A549 (cell line): Measurements from ENCODE around the gene MAP7D2. TPM values are rescaled to one million over a fixed set of nuclear protein-coding genes. Genes with fewer than 3 reads are reported as not detected.

ENCODE experiments used
- ATAC-seq, 2 experiments: fragments of 200-7000 bp in 1 of 2; fragments of >200 bp in 1 of 2; cut with Nextera tagmentation in 1 of 2; cut with Tn5 transposase in 1 of 2; 3 replicates each; pipeline versions ENCODE4 v1.8.0 to v1.9.1; 2018 to 2020; ENCODE audit warnings: mild to moderate bottlenecking in 1 of 2, moderate library complexity in 1 of 2
- CTCF ChIA-PET: fragments of 300-600 bp; sonication (Branson Sonifier 250); formaldehyde crosslinking; extraction: SDS; loops from one replicate; lab custom pipeline; 2021; ENCODE audit warnings: antibody characterized with exemption, inconsistent platforms; lab: Yijun Ruan, JAX
- POLR2A ChIA-PET: fragments of 350-600 bp; formaldehyde crosslinking; extraction: SDS; loops from one replicate; lab custom pipeline; 2021; ENCODE audit warnings: antibody characterized with exemption, inconsistent platforms; lab: Yijun Ruan, JAX
- DNase-seq, 2 experiments: peaks; one replicate each; pipeline versions ENCODE4 v3.0.0 to v3.0.0-alpha.2; 2011 to 2016; ENCODE audit warnings: low read depth in 1 of 2, low spot score in 1 of 2
- FAIRE-seq: peaks from 2 replicates; lab custom pipeline; 2011; peaks lifted over from hg19 to GRCh38; lab: Jason Lieb, UNC
- H3K27ac ChIP-seq, 2 experiments: fragments of >200 bp; sonication (Bioruptor Twin); formaldehyde crosslinking; 3 replicates each; pipeline ENCODE4 v1.5.1; 2016 to 2017
- H3K4me1 ChIP-seq: fragments of >200 bp; sonication (Bioruptor Twin); formaldehyde crosslinking; 3 replicates; pipeline ENCODE4 v1.6.1; 2016
- H3K4me2 ChIP-seq: fragments of >200 bp; sonication (Bioruptor Twin); formaldehyde crosslinking; 3 replicates; pipeline ENCODE4 v1.6.1; 2016
- H3K4me3 ChIP-seq: fragments of >200 bp; sonication (Bioruptor Twin); formaldehyde crosslinking; 3 replicates; pipeline ENCODE4 v1.5.1; 2016
- H3K9me3 ChIP-seq: fragments of >200 bp; sonication (Bioruptor Twin); formaldehyde crosslinking; 3 replicates; pipeline ENCODE4 v1.6.1; 2016
- CHD4 ChIP-seq: fragments of 200-600 bp; sonication (generic); IDR thresholded peaks from 2 replicates; pipeline ENCODE4 v1.6.1; 2016; ENCODE audit warnings: antibody characterized with exemption, mild to moderate bottlenecking, borderline replicate concordance
- GATA3 ChIP-seq: IDR thresholded peaks from 2 replicates; pipeline ENCODE4 v1.6.1; 2012; ENCODE audit warnings: borderline replicate concordance
- HDAC2 ChIP-seq: fragments of 200-600 bp; sonication (generic); IDR thresholded peaks from 2 replicates; pipeline ENCODE4 v1.6.1; 2016
- HMGXB4 ChIP-seq: fragments of 250-450 bp; sonication (Bioruptor Pico); IDR thresholded peaks from 2 replicates; pipeline ENCODE4 v1.5.0; 2021; ENCODE audit warnings: mild to moderate bottlenecking, moderate library complexity, borderline replicate concordance
- HOXA7 ChIP-seq: fragments of 250-450 bp; sonication (Bioruptor Pico); IDR thresholded peaks from 2 replicates; pipeline ENCODE4 v1.5.0; 2020; ENCODE audit warnings: mild to moderate bottlenecking, moderate library complexity
- KDM1A ChIP-seq: fragments of 200-600 bp; sonication (generic); IDR thresholded peaks from 2 replicates; pipeline ENCODE4 v1.6.1; 2016; ENCODE audit warnings: low read depth, mild to moderate bottlenecking
- MAFK ChIP-seq: fragments of 450-650 bp; IDR thresholded peaks from 2 replicates; pipeline ENCODE4 v1.6.1; 2014; ENCODE audit not compliant: partially characterized antibody
- PHF8 ChIP-seq: fragments of 200-600 bp; sonication (generic); IDR thresholded peaks from 2 replicates; pipeline ENCODE4 v1.6.1; 2016; ENCODE audit warnings: low read depth, mild to moderate bottlenecking, antibody characterized with exemption, moderate library complexity, borderline replicate concordance
- POLR2AphosphoS2 ChIP-seq: conservative IDR thresholded peaks from 2 replicates; pipeline ENCODE4 v1.6.1; 2012; ENCODE audit warnings: low read length, improper control_type of control experiment, inconsistent platforms
- RAD21 ChIP-seq, 2 experiments: fragments of >200 bp in 1 of 2; sonication (Bioruptor Twin) in 1 of 2; formaldehyde crosslinking in 1 of 2; IDR thresholded peaks in 1 of 2; conservative IDR thresholded peaks in 1 of 2; 2 replicates in 1 of 2; 3 replicates in 1 of 2; pipeline ENCODE4 v1.6.1; 2012 to 2018; ENCODE audit warnings: inconsistent platforms in 1 of 2
- RARB ChIP-seq: fragments of 250-450 bp; sonication (Bioruptor Pico); IDR thresholded peaks from 2 replicates; pipeline ENCODE4 v1.8.0; 2021; ENCODE audit warnings: mild to moderate bottlenecking, moderate library complexity
- RFX5 ChIP-seq: fragments of 450-650 bp; IDR thresholded peaks from 2 replicates; pipeline ENCODE4 v1.7.1; 2014; ENCODE audit warnings: antibody characterized with exemption, mild to moderate bottlenecking, moderate library complexity
- RNF2 ChIP-seq: fragments of 200-600 bp; sonication (generic); IDR thresholded peaks from 2 replicates; pipeline ENCODE4 v1.6.1; 2016; ENCODE audit warnings: low read depth, mild to moderate bottlenecking, antibody characterized with exemption, moderate library complexity, borderline replicate concordance
- SREBF2 ChIP-seq: fragments of 450-650 bp; IDR thresholded peaks from 2 replicates; pipeline ENCODE4 v1.6.1; 2014; ENCODE audit warnings: mild to moderate bottlenecking, moderate library complexity
- TP53 ChIP-seq: fragments of 250-450 bp; sonication (Bioruptor Pico); IDR thresholded peaks from 2 replicates; pipeline ENCODE4 v1.5.0; 2021; ENCODE audit warnings: mild to moderate bottlenecking, moderate library complexity
- USF2 ChIP-seq: fragments of 450-650 bp; IDR thresholded peaks from 2 replicates; pipeline ENCODE4 v1.6.1; 2014; ENCODE audit warnings: antibody characterized with exemption
- ZFP36 ChIP-seq: fragments of 450-650 bp; IDR thresholded peaks from 2 replicates; pipeline ENCODE4 v1.6.1; 2014; ENCODE audit warnings: borderline replicate concordance; ENCODE audit not compliant: partially characterized antibody
- ZSCAN20 ChIP-seq: fragments of 250-450 bp; sonication (Bioruptor Pico); IDR thresholded peaks from 2 replicates; pipeline ENCODE4 v1.8.0; 2022; ENCODE audit warnings: mild to moderate bottlenecking, moderate library complexity
- WGBS: methylation state at CpG from one replicate; pipeline ENCODE4 v1.1.6; 2017; ENCODE audit errors: missing lambda C conversion rate; 5-methylcytosine and 5-hydroxymethylcytosine counted together
- polyA plus RNA-seq, 4 experiments: library from polyadenylated mRNA; depleted of rRNA in 3 of 4; stranded (reverse); fragments of >200 nt; fragmentation: RNase III in 1 of 4; extraction: RNeasy Plus Mini Kit Qiagen cat#74134 plus additional on column Dnase treatment in 1 of 4; gene quantifications; 2 replicates in 3 of 4; 3 replicates in 1 of 4; pipeline ENCODE4 v1.2.3, GENCODE V29; 2011 to 2017
- TF ChIP-seq, protein P1 (sequence below): fragments of 200-600 bp; sonication (generic); IDR thresholded peaks from 2 replicates; pipeline ENCODE4 v1.6.1; 2016; ENCODE audit warnings: antibody characterized with exemption, mild to moderate bottlenecking, moderate library complexity

The MAP7D2 gene
- polyA plus RNA-seq, 2 of the 4 experiments (the other 2 are of a cell fraction): 9.4 to 11.6 TPM

DNA sequence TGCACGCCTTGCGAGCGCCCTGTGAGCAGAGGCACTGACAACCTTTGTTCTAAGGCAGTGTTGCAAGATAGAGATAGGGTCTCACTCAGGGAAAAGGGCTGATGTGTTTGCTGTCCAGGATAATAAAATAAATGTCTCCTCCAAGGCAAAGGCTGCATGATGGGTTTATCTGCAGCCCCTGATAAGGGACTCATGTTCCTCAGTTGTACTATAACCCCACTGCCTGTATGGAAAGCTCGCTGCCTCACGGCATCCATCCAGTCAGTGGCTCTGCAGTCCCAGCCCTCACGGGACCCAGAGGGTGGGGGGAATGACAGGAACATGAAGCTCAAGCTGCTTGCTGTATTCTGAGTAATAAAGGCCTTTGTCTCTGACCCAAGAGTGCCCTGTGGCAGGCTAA is 148.4 kb downstream of the MAP7D2 start:
- H3K4me2 ChIP-seq: no peak overlapping the region
- no peak for FAIRE-seq
- H3K9me3 ChIP-seq: no peaks in the 10 kb centered on the region
- ChIA-PET POLR2A (no interaction called here), CTCF (interaction anchor here (1.7 kb wide), 1 partner anchor 12 kb away, joined by 8 read pairs; no protein-coding TSS in a partner anchor)
- H3K4me1 ChIP-seq: no peaks in the 10 kb centered on the region
- no peak overlapping the region for H3K4me3 ChIP-seq
- H3K27ac ChIP-seq: no peak overlapping the region
- no peak for TF ChIP-seq TP53
- no peak for TF ChIP-seq RFX5
- no peak for TF ChIP-seq CHD4
- no peak for TF ChIP-seq KDM1A
- TF ChIP-seq, all 56 proteins: peak for 0
- DNase-seq (no peak), ATAC-seq (no peak)
- WGBS: 91% methylated on average over 6 of the region's 6 CpGs

GRCh38 chrX:19966056-19966455 is 150.7 kb downstream of the MAP7D2 start:
- CTCF ChIA-PET: no interaction called here
- 83% methylated on average over 1 of the region's 1 CpG for WGBS
- no peaks in the 10 kb centered on the region for H3K9me3 ChIP-seq
- no peak overlapping the region for H3K27ac ChIP-seq
- ATAC-seq (no peak), DNase-seq (no peak), FAIRE-seq (peak; percentile 76)
- POLR2A ChIA-PET: no interaction called here
- H3K4me3 ChIP-seq: no peak overlapping the region
- H3K4me1 ChIP-seq: no peaks in the 10 kb centered on the region
- TF ChIP-seq SREBF2 (no peak), ZSCAN20 (no peak), HDAC2 (no peak), HMGXB4 (CRISPR knock-in tag) (no peak), RARB (no peak), RFX5 (no peak), RNF2 (no peak), PHF8 (no peak), MAFK (no peak), RAD21 (conservative IDR thresholded peaks at IDR 0.05 in 1 of 2, IDR thresholded peaks at IDR 0.05 in 1 of 2) (no peak), GATA3 (no peak)
- TF ChIP-seq, protein P1, sequence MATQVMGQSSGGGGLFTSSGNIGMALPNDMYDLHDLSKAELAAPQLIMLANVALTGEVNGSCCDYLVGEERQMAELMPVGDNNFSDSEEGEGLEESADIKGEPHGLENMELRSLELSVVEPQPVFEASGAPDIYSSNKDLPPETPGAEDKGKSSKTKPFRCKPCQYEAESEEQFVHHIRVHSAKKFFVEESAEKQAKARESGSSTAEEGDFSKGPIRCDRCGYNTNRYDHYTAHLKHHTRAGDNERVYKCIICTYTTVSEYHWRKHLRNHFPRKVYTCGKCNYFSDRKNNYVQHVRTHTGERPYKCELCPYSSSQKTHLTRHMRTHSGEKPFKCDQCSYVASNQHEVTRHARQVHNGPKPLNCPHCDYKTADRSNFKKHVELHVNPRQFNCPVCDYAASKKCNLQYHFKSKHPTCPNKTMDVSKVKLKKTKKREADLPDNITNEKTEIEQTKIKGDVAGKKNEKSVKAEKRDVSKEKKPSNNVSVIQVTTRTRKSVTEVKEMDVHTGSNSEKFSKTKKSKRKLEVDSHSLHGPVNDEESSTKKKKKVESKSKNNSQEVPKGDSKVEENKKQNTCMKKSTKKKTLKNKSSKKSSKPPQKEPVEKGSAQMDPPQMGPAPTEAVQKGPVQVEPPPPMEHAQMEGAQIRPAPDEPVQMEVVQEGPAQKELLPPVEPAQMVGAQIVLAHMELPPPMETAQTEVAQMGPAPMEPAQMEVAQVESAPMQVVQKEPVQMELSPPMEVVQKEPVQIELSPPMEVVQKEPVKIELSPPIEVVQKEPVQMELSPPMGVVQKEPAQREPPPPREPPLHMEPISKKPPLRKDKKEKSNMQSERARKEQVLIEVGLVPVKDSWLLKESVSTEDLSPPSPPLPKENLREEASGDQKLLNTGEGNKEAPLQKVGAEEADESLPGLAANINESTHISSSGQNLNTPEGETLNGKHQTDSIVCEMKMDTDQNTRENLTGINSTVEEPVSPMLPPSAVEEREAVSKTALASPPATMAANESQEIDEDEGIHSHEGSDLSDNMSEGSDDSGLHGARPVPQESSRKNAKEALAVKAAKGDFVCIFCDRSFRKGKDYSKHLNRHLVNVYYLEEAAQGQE: no peak
- H3K4me2 ChIP-seq: no peak overlapping the region

- WGBS: 88% methylated on average over 6 of the region's 9 CpGs
- no peaks in the 10 kb centered on the region for H3K9me3 ChIP-seq
- DNase-seq: no peak
- ChIA-PET POLR2A (no interaction called here), CTCF (interaction anchor here (1.1 to 1.7 kb wide), 2 partner anchors 97 to 582 kb away, joined by 3 read pairs; no protein-coding TSS in a partner anchor)
- peaks cover 4% of the 10 kb centered on the region; the same call in 2 of the 3 replicates for H3K4me1 ChIP-seq
- H3K4me3 ChIP-seq: no peak overlapping the region
- H3K4me2 ChIP-seq: no peak overlapping the region
- ATAC-seq: no peak
- peak; percentile 86 for FAIRE-seq
- no peak overlapping the region for H3K27ac ChIP-seq
- no peak for TF ChIP-seq POLR2AphosphoS2
- TF ChIP-seq USF2: no peak
- TF ChIP-seq HOXA7 (CRISPR knock-in tag): no peak
- no peak for TF ChIP-seq ZFP36
- TF ChIP-seq PHF8: no peak
These were observed 152.5 kb downstream of the MAP7D2 start for GRCh38 chrX:19964017-19964710.
